Lower leg skin (tissue), 4 donors: ENCODE data around the gene THSD4. TPM values are rescaled to one million over a fixed set of nuclear protein-coding genes. Genes with fewer than 3 reads are reported as not detected.

Source experiments
- DNase-seq, 2 donors: peaks; one replicate each; pipeline ENCODE4 v3.0.0-alpha.2; 2019; ENCODE audit warnings: low spot score in 2 of 2
- H3K4me3 ChIP-seq: fragments of 200-600 bp; sonication (generic); 2 replicates; pipeline ENCODE4 v1.5.1; 2017; ENCODE audit warnings: mild to moderate bottlenecking, low read depth; ENCODE audit not compliant: poor library complexity, severe bottlenecking
- CTCF ChIP-seq, 3 donors: fragments of 450-650 bp; IDR thresholded peaks; one replicate each; pipeline ENCODE4 v1.5.1; 2016; ENCODE audit warnings: antibody characterized with exemption in 3 of 3, mild to moderate bottlenecking in 3 of 3, moderate library complexity in 2 of 3
- POLR2A ChIP-seq, 2 donors: fragments of 450-650 bp; IDR thresholded peaks; one replicate each; pipeline ENCODE4 v1.6.1; 2016 to 2017; ENCODE audit warnings: antibody characterized with exemption in 2 of 2, mild to moderate bottlenecking in 1 of 2, moderate library complexity in 1 of 2
- WGBS, 2 donors: methylation state at CpG; one replicate each; pipeline ENCODE4 v1.1.5; 2018; 5-methylcytosine and 5-hydroxymethylcytosine counted together
- intact Hi-C: fragments of 100-400 bp; cut with DNase I; formaldehyde crosslinking; loops from one replicate; pipeline ENCODE4 v1.15.0; 2023; ENCODE audit warnings: low total_unique reads
- total RNA-seq, 4 donors: library from RNA; depleted of rRNA; stranded (reverse); fragments of >200 nt; gene quantifications; one replicate each; pipeline ENCODE4 v1.1.0, GENCODE V29; 2016

The THSD4 gene
- total RNA-seq, 4 donors from 2014 or later, result 9.3 to 39.2 (median 32.8) TPM

GRCh38 chr15:71480556-71480955 is 365.3 kb downstream of the THSD4 start:
- WGBS, 2 donors, result 78 to 87% methylated on average over 6 of the region's 6 CpGs
- TF ChIP-seq CTCF (IDR thresholded peaks at IDR 0.05), result no peak
- no peak for TF ChIP-seq POLR2A (IDR thresholded peaks at IDR 0.05)
- DNase-seq, result no peak
- H3K4me3 ChIP-seq, result no peak overlapping the region
- intact Hi-C loops, result no loop called here

GRCh38 chr15:71484080-71484479 is 368.8 kb downstream of the THSD4 start:
- intact Hi-C loops, result no loop called here
- DNase-seq, result no peak
- TF ChIP-seq CTCF (IDR thresholded peaks at IDR 0.05), result no peak
- TF ChIP-seq POLR2A (IDR thresholded peaks at IDR 0.05), result no peak
- 75 to 81% methylated on average over 4 of the region's 4 CpGs for whole genome bisulfite sequencing, 2 donors
- H3K4me3 ChIP-seq, result no peak overlapping the region

- no peak for TF ChIP-seq POLR2A (IDR thresholded peaks at IDR 0.05)
- TF ChIP-seq CTCF (IDR thresholded peaks at IDR 0.05), result no peak
- intact Hi-C loops, result no loop called here
- 91 to 100% methylated on average over 2 of the region's 2 CpGs for WGBS, 2 donors
- H3K4me3 ChIP-seq, result no peak overlapping the region
- DNase-seq, result no peak
These were observed 369.9 kb downstream of the THSD4 start for GRCh38 chr15:71485094-71485693.

GRCh38 chr15:71489570-71489969 is 374.3 kb downstream of the THSD4 start:
- no peak for DNase-seq
- no peak overlapping the region for H3K4me3 ChIP-seq
- WGBS, 2 donors, result 91 to 92% methylated on average over 3 of the region's 3 CpGs
- TF ChIP-seq CTCF (IDR thresholded peaks at IDR 0.05) (no peak), POLR2A (IDR thresholded peaks at IDR 0.05) (no peak)
- intact Hi-C loops, result no loop called here

- intact Hi-C loops, result no loop called here
These were observed 378.3 kb downstream of the THSD4 start for GRCh38 chr15:71493526-71493925.

More at GRCh38 chr15:71493526-71493925, 378.3 kb downstream of the THSD4 start:
- no peak overlapping the region for H3K4me3 ChIP-seq
- TF ChIP-seq POLR2A (IDR thresholded peaks at IDR 0.05) (no peak), CTCF (IDR thresholded peaks at IDR 0.05) (no peak)
- DNase-seq, result no peak
- 89 to 91% methylated on average over 5 of the region's 5 CpGs for WGBS, 2 donors
